CD4-positive, alpha-beta T cell treated with Interleukin-10 for 1 hour (primary cell): ENCODE data around the gene ACO1.
A peak's percentile ranks its signal among the peaks of the same experiment; 100 is the strongest.
"Not testable (repeated sequence)": the region's sequence is repeated elsewhere in the genome, so short reads cannot be mapped to it uniquely, and the experiment has no call there.

Experiments
- DNase-seq: peaks from one replicate; pipeline ENCODE4 v3.0.0-alpha.2; 2020

The ACO1 gene

DNA sequence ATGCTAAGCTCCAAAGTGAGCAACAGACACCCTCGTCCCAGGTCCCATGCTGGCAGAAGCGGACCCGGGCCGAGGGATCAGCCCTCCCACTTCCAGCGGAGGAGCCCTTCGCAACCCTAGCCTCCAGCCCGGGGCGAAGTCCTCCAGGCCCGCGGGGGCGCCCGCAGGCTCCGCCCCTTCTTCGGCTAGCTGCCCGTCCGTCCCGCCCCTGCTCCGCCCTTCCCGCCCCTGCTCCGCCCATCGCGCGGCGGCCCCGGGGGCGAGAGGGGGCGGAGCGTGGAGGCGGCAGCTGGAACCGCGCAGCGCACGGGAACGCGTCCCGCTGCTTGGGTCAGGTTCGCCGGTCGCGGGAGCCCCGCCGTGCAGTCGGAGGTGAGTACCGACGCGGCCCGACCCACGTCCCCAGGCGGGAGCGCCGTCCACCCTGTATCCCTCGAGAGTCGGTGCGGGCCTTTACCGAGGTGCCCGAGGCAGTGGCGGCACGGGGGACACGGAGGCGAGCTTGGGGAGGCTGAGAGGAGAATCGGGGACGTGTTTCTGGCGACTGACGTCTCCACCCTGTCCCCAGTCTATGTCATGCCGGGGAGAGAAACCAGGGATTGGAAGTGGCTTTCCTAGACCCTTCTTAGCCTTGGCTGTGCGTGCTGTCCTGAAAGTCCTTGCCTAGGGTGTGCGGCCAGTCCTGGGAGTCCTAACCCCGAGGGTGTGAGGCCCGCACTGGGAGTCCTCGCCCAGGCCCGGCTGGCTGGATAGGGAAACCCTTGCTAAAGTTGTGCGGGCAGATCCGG lies at the start of gene ACO1:
ACO1 (plus strand) TSS at position 280 of the 788 bp plus-strand sequence. CDS start 20,864 bp downstream, outside the sequence.
- DNase-seq = peak; percentile 89

DNA sequence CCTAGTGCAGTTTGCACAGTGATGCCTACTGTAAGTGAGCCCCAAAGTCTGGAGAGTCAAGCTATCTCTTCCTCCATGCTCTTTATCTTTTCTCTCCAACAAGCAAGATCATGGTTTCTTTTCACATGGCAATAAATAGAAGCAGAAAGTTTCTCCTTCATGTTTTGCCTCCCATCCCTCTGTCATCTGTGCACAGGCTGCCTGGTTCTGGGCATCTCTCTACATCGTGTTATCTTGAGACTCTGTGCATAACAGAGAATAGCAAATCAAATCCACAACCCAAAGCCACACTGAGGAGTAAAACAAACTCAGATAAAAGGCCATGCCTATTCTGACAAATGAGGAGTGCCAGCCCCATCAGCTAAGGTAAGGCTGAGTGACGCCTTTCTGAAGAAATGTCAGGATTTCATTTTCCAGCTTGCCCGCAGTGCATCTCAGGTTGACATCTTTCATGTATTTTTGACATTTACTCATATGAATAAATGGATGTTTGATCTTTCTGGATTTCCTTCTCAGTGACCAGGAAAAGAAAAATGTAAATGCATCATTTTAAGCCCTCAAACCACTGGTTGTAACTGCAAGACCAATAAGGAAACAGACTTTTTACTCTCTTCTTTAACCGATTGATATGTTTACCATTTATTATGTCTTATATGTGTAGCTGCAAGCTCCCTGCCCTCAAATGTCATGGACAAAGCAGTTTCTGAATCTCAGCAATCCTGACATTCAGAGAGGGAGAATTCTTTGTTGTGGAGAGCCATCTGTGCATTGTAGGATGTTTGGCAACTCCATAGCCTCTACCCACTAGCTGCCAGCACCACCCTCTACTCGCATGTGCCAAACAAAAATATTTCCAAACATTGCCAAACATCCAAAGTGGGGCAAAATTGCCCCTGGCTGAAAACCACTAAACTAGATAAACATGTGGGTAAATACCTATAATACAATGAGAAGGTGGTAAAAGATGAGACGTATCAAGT lies 49.2 kb upstream of the ACO1 start:
- no peak for DNase-seq

DNA sequence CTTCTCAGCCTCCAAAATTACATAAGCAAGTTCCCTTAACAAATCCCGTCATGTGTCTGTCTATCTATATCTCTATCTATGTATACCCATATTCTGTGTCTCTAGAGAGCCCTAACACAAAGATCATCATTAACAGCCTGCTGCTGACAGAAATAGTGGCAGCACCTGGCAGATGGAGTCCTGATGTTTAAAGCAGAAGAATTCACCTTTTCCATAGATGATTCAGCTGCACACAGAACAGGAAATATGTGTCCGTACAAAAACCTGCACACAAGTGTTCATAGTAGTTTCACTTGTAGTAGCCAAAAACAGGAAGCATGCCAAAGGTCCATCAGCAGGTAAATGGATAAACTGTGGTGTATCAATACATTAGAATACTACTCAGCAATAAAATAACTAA lies 45.0 kb upstream of the ACO1 start:
- DNase-seq = no peak

DNA sequence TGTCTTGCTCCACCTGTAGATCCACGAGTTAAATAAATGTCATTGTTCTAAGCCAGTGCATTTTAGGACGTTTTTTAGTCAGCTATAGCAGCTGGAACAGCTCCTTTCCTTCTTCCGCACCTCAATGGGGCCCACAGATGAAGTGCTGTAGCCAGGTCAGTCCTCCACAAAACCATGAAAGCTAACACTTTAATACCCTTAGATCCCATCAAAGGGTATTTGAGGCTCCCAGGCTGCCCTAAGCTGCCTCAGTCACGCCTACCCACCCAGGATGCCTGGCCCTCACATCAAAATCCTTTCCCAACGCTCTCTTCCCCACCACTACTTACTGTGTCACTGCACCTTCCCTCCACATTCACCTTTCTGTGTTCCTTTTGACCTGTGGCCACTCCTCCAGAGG lies 44.1 kb upstream of the ACO1 start:
- no peak for DNase-seq

DNA sequence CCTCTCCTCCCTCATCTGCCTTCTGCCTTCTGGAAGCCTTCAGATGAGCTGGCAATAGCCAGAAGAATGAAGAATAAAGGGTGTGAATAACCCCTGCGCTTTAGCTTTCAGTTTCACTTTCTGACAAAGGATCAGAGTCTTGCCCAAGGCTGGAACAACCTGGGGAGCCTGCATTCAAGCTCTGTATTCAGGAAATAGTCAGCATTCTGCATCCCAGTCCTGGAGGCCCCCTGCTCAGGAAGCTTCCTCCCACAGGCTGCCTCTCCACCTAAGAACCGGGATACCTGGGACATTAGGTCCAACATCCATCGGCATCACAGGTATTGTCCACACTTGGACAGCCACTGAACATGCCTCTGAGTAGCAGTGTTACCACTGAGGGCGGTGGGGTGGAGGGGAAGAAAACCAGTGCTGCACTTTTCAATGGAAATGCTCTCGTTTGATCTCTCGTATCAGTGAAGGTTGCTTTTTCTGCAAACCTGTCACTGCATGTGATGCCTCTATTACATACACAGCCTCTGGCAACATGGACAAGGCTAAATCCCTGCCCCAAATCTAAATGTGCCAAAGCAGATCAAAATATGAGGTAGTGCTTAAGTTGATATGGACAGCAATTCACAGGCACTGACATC lies 39.8 kb upstream of the ACO1 start:
- DNase-seq = no peak

DNA sequence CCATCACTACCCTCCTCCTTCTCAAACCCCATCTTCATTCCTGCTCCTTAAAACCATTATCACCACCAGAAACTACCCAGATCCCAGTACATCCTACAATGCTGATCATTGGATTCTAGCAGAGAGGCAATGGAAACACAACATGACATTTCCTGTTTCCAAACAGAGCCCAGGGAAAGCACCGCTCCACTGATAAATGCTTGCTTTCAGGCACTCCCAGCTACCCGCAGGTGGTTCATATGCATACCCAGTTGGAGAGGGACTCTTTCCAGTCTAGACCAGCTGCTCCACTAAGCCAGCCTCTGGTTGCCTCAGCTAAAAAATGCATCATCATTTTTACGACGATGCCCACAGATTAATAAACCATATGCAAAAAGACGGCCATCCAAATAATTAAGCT lies 39.2 kb upstream of the ACO1 start:
- DNase-seq = no peak

DNA sequence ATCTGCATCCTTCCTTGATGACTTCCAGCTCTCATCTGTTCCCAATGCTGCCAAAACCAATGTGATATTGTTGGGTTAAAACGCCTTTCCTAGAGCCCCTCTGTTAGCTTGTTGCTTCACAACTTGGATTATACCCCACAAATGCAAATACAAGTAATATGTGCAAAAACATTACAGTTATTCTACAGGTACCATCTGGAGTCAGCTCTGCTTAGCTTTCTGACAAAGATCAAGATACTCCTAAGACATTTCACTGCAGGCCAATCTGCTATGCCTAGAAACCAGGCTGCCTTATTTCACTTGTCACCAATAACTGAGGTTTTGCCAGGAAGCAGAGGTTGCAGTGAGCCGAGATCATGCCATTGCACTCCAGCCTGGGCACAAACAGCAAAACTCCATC lies 36.9 kb upstream of the ACO1 start:
- no peak for DNase-seq

DNA sequence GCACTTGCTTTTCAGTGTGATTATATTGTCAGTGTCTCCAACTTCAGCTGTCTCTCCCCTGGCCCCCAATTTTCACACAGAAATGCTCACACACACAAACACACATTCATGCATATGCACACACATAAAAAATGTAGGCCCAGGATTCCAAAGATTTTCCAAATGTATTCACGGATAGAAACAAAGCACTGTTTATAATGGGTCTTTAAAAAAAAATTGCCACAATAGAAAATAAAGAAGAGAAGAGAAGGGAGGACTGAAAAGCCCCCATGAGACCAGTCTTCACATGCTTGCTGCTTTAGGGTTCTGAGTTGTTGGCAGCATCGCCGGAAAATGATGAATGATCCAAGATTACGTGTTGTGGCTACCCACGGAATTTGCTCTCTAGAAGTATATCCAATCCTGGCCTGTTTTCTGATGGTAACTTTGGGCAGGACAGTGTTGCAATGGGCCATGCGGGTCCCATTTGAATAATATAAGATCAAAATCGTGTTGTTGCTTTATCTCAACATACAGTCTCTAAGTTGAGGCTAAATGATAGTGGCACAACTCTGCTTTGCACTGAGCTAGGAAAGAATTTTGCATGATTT lies 36.2 kb upstream of the ACO1 start:
- no peak for DNase-seq

DNA sequence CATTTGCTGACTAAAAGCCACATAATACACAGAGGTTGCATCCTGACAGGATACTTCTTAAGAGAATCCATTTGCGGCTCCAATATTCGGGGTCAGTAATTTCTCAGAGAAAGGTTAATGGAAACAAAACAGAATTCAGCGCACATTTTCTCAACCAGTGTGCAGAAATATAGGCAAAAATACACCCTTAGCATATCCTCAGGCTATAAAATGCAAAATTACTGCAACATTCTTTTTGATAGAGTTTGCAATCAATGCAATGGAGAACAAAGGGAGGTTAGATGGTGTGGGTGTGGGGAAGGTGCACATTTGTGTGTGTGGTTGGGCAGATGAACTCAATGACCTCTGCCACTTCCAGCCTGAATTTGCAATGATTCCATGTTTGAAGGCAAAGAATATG lies 35.4 kb upstream of the ACO1 start:
- no peak for DNase-seq

DNA sequence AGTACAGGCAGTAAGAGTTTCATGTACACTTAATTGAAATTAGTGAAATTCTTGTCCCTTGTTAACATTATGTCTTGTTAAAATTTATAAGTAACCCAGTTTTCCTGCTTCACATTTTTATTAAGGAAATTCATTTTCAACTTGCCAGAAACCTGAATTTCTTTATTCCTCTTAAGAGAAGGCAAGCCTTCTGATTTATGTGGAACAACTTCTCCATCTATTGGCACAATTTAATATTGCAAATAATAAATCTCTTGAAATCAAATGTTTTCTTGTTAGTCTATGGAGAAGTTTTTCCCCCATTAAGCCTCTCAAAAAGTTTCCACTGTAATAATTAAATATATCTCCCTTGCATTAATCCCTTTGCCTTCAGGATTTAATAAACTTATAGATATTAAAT lies 33.8 kb upstream of the ACO1 start:
- DNase-seq = peak; percentile 13

DNA sequence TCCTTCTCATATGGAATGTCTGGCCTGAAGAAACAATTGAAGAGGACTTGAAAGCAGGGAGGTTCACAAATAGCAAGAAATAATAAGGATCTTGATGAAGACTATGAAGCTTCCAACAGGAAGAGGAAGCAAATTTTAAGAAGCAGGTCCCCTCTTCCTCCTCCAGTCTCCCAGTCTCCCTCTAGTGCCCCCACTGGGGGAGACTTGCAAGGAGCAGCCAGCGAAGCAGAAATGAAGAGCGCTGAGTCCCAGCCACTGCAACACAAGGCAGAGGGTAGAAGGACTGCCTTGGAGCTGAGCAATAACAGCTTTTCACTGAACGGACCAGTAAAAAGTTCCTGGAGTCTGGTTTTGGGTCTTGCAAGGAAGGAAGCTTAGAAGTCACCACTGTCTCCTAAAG lies 32.6 kb upstream of the ACO1 start:
- DNase-seq = no peak

DNA sequence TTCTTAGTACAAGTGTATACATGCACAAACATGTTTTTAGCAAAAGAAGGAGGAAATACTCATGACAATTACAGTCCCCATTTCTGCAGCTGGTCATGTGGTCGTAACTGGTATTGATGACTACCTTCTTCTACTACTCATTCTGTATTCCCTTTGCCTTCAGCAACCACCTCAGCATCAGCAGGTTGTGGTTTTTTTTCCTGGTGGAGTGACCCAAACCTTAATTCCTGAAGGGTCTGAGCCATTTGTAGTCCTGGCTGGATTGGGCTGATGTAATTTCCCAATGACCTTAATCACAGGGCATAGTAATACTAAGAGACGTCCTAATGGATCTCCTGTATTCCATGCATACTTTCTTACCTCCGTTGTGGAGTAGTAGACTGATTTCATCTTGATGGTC lies 31.0 kb upstream of the ACO1 start:
- DNase-seq = not testable (repeated sequence)

DNA sequence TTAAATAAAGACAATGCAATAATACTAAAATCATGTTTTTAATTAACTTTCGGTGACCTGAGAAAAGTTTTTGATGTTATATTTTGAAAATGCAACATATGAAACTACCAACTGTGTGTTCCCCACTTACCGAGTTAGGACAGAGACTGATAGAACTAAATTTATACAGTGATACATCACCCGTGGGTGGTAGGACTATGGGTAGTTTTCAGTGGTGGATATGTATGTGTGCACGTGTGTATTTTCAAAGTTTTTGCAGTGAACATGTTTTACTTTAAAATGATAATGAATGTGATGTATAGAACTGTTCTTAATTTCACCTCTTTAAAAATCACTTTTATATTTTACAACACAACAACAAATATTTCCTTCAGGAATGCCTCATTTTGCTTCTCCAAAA lies 25.0 kb upstream of the ACO1 start:
- DNase-seq = no peak

DNA sequence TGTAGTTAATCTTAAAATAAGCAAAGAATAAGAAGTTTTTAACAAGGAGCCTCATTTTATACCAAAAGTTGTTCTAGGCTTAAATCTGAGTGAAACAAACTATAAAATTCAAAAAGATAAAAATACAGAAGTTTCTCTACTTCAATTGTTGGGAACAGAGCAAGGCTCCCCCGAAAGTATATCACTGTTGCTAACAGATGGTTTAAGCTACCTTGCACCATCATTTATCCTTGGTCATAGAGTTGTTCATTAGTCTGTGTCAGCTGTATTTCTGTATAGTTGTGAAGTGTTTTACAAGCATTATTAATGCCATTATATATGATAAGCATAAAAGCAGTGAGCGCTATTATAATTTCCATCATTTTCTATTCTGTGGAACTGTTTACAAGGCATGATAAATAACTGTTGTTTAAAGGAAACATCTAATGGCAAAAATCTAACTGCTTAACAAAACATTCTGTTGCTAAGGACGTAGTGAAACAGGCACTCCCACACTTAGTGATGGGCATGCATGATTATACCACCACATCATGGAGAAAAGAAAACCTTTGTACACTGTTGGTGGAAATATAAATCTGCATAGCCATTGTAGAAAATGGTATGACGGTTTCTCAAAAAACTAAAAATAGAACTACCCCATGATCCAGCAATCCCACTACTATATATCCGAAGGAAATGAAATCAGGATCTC lies 23.3 kb upstream of the ACO1 start:
- DNase-seq = no peak

DNA sequence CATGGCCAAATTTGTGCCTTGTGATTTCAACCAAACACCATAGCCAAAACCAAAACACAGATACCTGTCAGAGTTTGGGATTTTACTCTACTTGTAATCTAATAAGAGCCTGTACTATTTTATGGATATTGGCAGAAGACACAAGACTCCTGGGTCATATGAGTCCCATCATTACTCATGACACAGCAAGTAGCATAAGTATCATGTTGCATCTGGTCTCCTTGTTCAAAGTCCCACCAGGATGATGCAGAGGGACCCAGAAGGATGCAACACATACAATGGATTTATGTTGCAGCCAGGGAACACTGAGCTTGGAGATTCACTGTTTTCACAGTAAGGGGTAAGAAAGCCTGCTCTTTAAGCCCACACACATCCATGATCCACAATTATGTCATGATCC lies 13.2 kb upstream of the ACO1 start:
- no peak for DNase-seq

DNA sequence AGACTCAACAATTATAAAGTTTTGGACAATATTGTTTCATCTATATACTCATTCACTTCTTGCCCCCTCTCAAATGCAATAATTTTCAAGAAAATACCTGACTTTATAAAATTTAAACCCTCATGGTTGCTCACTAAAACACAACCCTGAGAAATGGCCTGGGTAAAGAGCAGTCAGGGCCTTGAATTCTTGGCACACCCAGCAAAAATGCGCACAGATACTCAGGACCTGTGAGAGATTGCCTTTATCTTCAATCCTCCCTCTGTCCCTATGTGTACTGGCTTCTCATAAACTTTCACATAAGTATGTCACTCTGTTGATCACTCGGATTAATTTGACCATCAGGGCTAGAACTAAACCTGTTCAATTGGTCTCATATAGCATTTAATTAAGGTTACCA lies 12.8 kb upstream of the ACO1 start:
- DNase-seq = no peak

DNA sequence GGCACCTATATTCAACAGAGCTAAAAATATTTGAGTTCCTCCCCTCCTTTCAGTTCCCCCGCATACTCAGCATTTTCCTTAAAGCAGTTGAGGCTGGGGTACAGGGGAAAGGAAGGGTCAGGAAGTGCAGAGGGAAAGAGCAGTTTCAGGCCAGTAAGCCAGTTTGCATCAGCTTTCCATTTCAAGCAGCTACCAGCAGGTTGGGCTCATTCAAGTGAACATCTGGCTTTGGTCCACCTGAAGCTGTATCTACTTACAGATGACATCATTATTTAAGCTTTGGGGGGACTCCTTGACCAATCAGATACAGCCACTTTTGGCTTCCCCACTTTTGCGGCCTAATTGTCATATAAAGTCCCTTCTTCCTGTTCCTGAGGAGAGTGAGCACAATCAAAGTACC lies 8.2 kb upstream of the ACO1 start:
- DNase-seq = no peak

DNA sequence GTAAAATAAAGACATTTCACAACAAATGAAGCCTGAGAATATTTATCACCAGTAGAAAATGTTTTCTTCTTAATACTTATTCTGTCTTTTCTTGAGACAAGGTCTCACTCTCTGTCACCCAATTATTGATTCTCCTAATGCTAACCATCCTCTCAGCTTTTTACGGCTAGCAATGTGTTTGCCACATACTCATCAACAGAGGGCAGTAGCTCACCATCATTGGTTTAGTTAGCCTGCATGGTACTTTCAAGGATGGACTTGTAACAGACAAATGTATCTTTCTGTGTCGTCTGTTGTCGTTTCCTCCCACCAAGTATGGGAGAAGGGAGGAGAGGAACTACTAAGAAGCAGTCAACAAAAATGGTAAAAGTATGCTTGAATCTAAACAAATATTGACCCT lies 5.9 kb upstream of the ACO1 start:
- DNase-seq = peak; percentile 79

DNA sequence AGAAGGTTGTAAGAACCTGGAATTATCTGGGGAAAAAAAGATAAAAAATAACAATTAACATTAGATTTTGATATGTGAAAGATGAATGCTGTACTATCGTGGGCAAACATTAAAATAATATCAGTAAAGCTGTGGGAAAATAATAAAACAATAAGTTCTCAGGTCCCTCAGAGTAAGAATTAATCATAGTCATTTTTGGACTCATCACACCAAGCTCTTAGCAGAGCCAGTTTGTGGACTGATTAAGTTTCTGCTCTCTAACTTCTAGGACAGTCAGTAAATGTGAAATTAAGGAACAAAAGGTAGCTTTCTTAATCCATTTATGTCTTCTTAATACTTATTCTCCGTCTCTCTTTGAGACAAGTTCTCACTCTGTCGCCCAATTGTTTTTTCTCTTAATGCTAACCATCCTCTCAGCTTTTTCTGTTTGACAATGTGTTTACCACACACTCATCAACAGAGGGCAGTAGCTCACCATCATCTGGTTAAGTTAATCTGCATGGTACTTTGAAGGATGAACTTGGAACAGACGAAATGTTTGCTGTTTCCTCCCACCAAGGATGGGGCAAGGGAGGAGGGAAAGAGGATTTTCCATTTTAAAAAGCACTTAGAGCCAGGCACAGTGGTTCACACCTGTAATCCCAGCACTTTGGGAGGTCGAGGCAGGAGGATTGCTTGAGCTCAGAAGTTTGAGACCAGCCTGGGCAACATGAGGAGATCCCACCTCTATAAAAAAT lies 5.3 kb upstream of the ACO1 start:
- DNase-seq = peak; percentile 84

DNA sequence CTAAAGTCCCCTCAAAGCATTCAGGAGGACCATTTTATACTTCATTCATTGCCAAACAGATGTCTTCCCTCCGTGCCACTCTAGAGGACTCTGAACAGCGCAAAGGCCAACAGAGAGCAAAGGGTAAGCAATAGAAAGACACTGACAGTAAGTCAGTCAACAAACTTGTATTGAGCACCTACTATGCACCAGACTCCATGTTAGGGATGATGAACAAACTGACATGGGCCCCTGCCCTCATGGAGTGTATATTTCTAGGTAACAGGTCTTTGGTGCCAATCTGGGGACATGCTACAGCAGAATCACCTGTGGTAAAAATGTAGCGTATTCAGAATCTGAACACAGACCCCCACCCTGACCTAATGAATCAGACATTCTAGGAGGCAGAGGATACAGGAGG lies 3.5 kb upstream of the ACO1 start:
- no peak for DNase-seq

DNA sequence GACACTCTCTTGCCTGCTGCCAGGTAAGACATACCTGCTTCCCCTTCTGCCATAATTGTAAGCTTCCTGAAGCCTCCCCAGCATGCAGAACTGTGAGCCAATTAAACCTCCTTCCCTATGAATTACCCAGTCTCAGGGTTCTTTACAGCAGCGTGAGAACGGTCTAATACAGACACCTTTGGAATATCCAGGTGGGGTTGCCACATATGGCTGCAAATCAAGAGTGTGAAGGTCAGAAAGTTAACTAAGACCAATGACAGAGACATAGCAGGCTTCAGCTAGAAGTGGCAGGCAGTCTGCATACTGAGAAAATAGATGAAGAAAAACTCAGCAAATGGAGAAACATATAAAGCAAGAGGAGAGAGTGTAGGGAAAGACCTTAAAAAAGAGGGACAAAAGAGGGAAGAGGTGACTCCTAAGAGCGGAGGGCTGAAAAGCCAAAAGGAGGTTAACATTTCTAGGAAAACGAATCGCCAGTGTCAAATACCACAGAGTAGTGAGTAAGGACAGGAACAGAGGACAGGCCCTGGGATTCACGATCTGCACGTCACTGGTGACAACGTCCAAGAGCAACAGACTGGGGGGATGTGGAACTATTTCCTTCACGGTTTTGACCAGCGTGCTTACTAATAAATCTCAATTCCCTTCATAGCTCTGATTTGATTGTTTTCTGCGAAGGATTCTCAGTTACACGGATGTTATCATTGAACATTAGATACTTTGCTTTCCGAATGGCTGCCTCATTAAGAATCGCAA lies 1.7 kb upstream of the ACO1 start:
- DNase-seq = no peak
